ENCODE data around the gene CCDC197. TPM values are rescaled to one million over a fixed set of nuclear protein-coding genes. Genes with fewer than 3 reads are reported as not detected.

CCDC197 gene
- total and polyA plus RNA-seq, 2 of the 4 experiments (the other 2 are of a cell fraction), result not detected

GRCh38 chr14:94034886-94035285 is 37.8 kb downstream of the CCDC197 start:
- Histone ChIP-seq H3K79me1 (ENCODE audit: low read depth in 1 of 2, low read length in 2 of 2) (no peaks in the 10 kb centered on the region; a peak in 1 of 4 replicates), H2AK5ac (ENCODE audit: low read depth, low read length) (no peak overlapping the region), H2BK20ac (ENCODE audit: low read depth, low read length) (no peak overlapping the region), H3K18ac (ENCODE audit: low read depth, low read length) (no peak overlapping the region), H3K56ac (ENCODE audit: extremely low read depth, insufficient read depth, low read length) (no peak overlapping the region), H3K9me1 (ENCODE audit: insufficient read depth, low read length) (no peaks in the 10 kb centered on the region), H2BK15ac (ENCODE audit: low read depth, low read length) (no peak overlapping the region), H3K4me3 (ENCODE audit: insufficient read depth, low read depth, low read length) (no peak overlapping the region), H2BK5ac (ENCODE audit: low read depth, low read length, poor library complexity, severe bottlenecking) (no peak overlapping the region), H3K23ac (ENCODE audit: low read depth, low read length) (no peak overlapping the region), H3K4me2 (ENCODE audit: low read depth, low read length) (no peak overlapping the region), H2AK9ac (replicated peaks; ENCODE audit: low read depth, low read length, poor library complexity) (no peak overlapping the region), H2BK120ac (ENCODE audit: low read depth, low read length) (no peak overlapping the region), H3K4ac (ENCODE audit: low read depth, low read length) (no peak overlapping the region), H4K91ac (ENCODE audit: insufficient read depth, low read depth, low read length) (no peak overlapping the region), H3K9me3 (ENCODE audit: control insufficient read depth, insufficient read depth, low read length) (no peaks in the 10 kb centered on the region), H3K36me3 (ENCODE audit: control insufficient read depth, insufficient read depth, low read length) (no peaks in the 10 kb centered on the region), H4K20me1 (ENCODE audit: insufficient read depth, low read length) (no peaks in the 10 kb centered on the region; the same call in 1 of the 2 replicates), H4K8ac (ENCODE audit: low read depth in 2 of 2, low read length in 2 of 2) (no peak overlapping the region), H3K4me1 (ENCODE audit: control insufficient read depth, insufficient read depth, low read length) (no peaks in the 10 kb centered on the region), H4K5ac (ENCODE audit: low read depth, low read length) (no peak overlapping the region), H3K27ac (ENCODE audit: insufficient read depth, low read length) (no peak overlapping the region), H2AFZ (replicated peaks; ENCODE audit: low read length, poor library complexity) (no peak overlapping the region), H3K9ac (ENCODE audit: low read depth, low read length) (no peak overlapping the region), H3K14ac (replicated peaks; ENCODE audit: low read depth, low read length) (no peak overlapping the region), H3K27me3 (ENCODE audit: control insufficient read depth, insufficient read depth, low read length) (no peaks in the 10 kb centered on the region)
- intact Hi-C loops (cut with micrococcal nuclease) (no loop called here), in situ Hi-C loops (cut with MboI; ENCODE audit: low sequenced_read_pairs) (loop anchor here (5.0 kb wide), 1 partner anchor 102 kb away; no protein-coding TSS in a partner anchor), dilution Hi-C loops (cut with HindIII; ENCODE audit: low sequenced_read_pairs, unreplicated experiment) (no loop called here)
- DNase-seq (no peak), ATAC-seq (ENCODE audit: low read depth) (no peak)
- no peak for TF ChIP-seq SMC3 (IDR thresholded peaks at IDR 0.05; ENCODE audit: low read depth, low read length)
- no peak for TF ChIP-seq CEBPB (IDR thresholded peaks at IDR 0.05; ENCODE audit: low read depth, low read length)
- TF ChIP-seq NFE2L2 (IDR thresholded peaks at IDR 0.05; ENCODE audit: low read depth, low read length), result no peak
- TF ChIP-seq USF2 (IDR thresholded peaks at IDR 0.05; ENCODE audit: low read depth, low read length), result no peak
- no peak for TF ChIP-seq MXI1 (IDR thresholded peaks at IDR 0.05; ENCODE audit: borderline replicate concordance, low read depth, low read length)
- no peak for TF ChIP-seq MAZ (IDR thresholded peaks at IDR 0.05; ENCODE audit: borderline replicate concordance, low read depth, low read length)
- no CpG with 5 or more reads among the region's 3 CpGs for WGBS, 2 experiments (ENCODE audit: extremely low coverage in 2 of 2, insufficient read length in 1 of 2)
- CTCF ChIA-PET, result interaction anchor here (1.6 to 6.7 kb wide), 2 partner anchors 95 to 102 kb away, joined by 4 to 68 read pairs; no protein-coding TSS in a partner anchor
- no TSS peak for BruUV-seq (replicated peaks)
- POLR2A ChIA-PET (ENCODE audit: unreplicated experiment), result no interaction called here

Measured in IMR-90 (cell line).